Body of pancreas (tissue), 4 donors: ENCODE data around the gene DIDO1. TPM values are rescaled to one million over a fixed set of nuclear protein-coding genes. Genes with fewer than 3 reads are reported as not detected.

Experiments
- ATAC-seq: fragments of 150-250 bp; one replicate; pipeline ENCODE4 v1.9.1; 2016
- DNase-seq, 4 donors: peaks; one replicate each; pipeline ENCODE4 v3.0.0-alpha.2; 2019
- H3K27ac ChIP-seq, 4 donors: fragments of 200-600 bp; sonication (generic); 1 replicate in 3 of 4; 2 replicates in 1 of 4; pipeline versions ENCODE4 v1.5.1 to v1.6.1; 2016 to 2019; ENCODE audit warnings: mild to moderate bottlenecking in 1 of 4, mixed read lengths in 1 of 4, moderate library complexity in 1 of 4
- H3K27me3 ChIP-seq, 2 donors: fragments of 200-600 bp; sonication (generic); one replicate each; pipeline ENCODE4 v1.6.0; 2016; ENCODE audit warnings: mild to moderate bottlenecking in 1 of 2
- H3K36me3 ChIP-seq, 2 donors: fragments of 200-600 bp; sonication (generic); replicated peaks in 1 of 2; 2 replicates each; pipeline ENCODE4 v1.5.1; 2016; ENCODE audit warnings: low read depth in 2 of 2; ENCODE audit not compliant: insufficient read depth in 1 of 2
- H3K4me1 ChIP-seq: fragments of 200-600 bp; sonication (generic); one replicate; pipeline ENCODE4 v1.6.0; 2016
- H3K4me3 ChIP-seq, 2 donors: fragments of 200-600 bp; sonication (generic); 1 replicate in 1 of 2; 2 replicates in 1 of 2; pipeline ENCODE4 v1.5.1; 2016 to 2019
- H3K9me3 ChIP-seq, 3 donors: fragments of 200-600 bp; sonication (generic); 1 replicate in 2 of 3; 2 replicates in 1 of 3; pipeline ENCODE4 v1.5.1; 2016
- CTCF ChIP-seq, 7 experiments: fragments of 450-650 bp in 4 of 7; fragments of 200-600 bp in 3 of 7; sonication (generic) in 3 of 7; IDR thresholded peaks; one replicate each; pipeline ENCODE4 v1.5.1; 2016 to 2019; ENCODE audit warnings: antibody characterized with exemption in 7 of 7
- POLR2A ChIP-seq, 3 donors: fragments of 450-650 bp; IDR thresholded peaks; one replicate each; pipeline ENCODE4 v1.6.1; 2016; ENCODE audit warnings: antibody characterized with exemption in 3 of 3, mild to moderate bottlenecking in 2 of 3
- WGBS, 2 donors: methylation state at CpG; one replicate each; pipeline ENCODE4 v1.1.5; 2017; 5-methylcytosine and 5-hydroxymethylcytosine counted together
- intact Hi-C: fragments of 100-400 bp; cut with DNase I; formaldehyde crosslinking; loops from one replicate; pipeline ENCODE4 v1.15.1; 2023
- total RNA-seq, 2 donors: library from RNA; depleted of rRNA; stranded (reverse); fragments of >200 nt; gene quantifications; one replicate each; pipeline ENCODE4 v1.1.0, GENCODE V29; 2016

Gene DIDO1
- 10 to 100 TPM; 38.4 to 51.7 TPM for total RNA-seq

- intact Hi-C loops: no loop called here
- H3K9me3 ChIP-seq: no peaks in the 10 kb centered on the region
- no peaks in the 10 kb centered on the region for H3K27me3 ChIP-seq
- WGBS, 2 donors: 2 to 10% methylated on average over 15 to 88 of the region's 92 CpGs
- peak within 1 kb of the TSS; percentile 88 to 98 (median 94) for H3K27ac ChIP-seq
- H3K4me3 ChIP-seq: peak within 1 kb of the TSS; percentile 71 to 87
- TF ChIP-seq CTCF (IDR thresholded peaks at IDR 0.05): peak; percentile 52 to 94 (median 76)
- TF ChIP-seq POLR2A (IDR thresholded peaks at IDR 0.05): peak; percentile 58 to 75 (median 73)
- peak; percentile 87 to 93 (median 90) for DNase-seq
- no peaks in the 10 kb centered on the region for H3K36me3 ChIP-seq
- peaks cover 63% of the 10 kb centered on the region for H3K4me1 ChIP-seq
- ATAC-seq: peak; percentile 91
Measured at GRCh38 chr20:62926229-62927127, at the start of gene DIDO1. DIDO1 (minus strand) TSS chr20:62926505.

GRCh38 chr20:62975251-62975760, 49.0 kb upstream of the DIDO1 start:
- H3K9me3 ChIP-seq: no peaks in the 10 kb centered on the region
- H3K4me3 ChIP-seq: no peak overlapping the region
- H3K27me3 ChIP-seq: peaks cover 0 to 25% of the 10 kb centered on the region in 2 donors
- WGBS, 2 donors: 49% methylated on average over 5 to 10 of the region's 10 CpGs
- peaks cover 9% of the 10 kb centered on the region for H3K4me1 ChIP-seq
- H3K27ac ChIP-seq: no peak overlapping the region
- DNase-seq (no peak), ATAC-seq (no peak)
- H3K36me3 ChIP-seq: no peaks in the 10 kb centered on the region
- intact Hi-C loops: no loop called here
- no peak for TF ChIP-seq CTCF (IDR thresholded peaks at IDR 0.05)
- no peak for TF ChIP-seq POLR2A (IDR thresholded peaks at IDR 0.05)

- ATAC-seq (peak; percentile 21), DNase-seq (no peak)
- intact Hi-C loops: no loop called here
- no peak for TF ChIP-seq POLR2A (IDR thresholded peaks at IDR 0.05)
- no peak for TF ChIP-seq CTCF (IDR thresholded peaks at IDR 0.05)
- Histone ChIP-seq H3K36me3 (no peaks in the 10 kb centered on the region), H3K9me3 (no peaks in the 10 kb centered on the region), H3K27me3 (peaks cover 0 to 25% of the 10 kb centered on the region in 2 donors), H3K27ac (no peak overlapping the region), H3K4me1 (peaks cover 9% of the 10 kb centered on the region), H3K4me3 (no peak overlapping the region)
- WGBS, 2 donors: 19 to 37% methylated on average over 18 to 42 of the region's 48 CpGs
Measured at GRCh38 chr20:62972845-62973745, 46.8 kb upstream of the DIDO1 start.

- WGBS, 2 donors: 3% methylated on average over 29 to 36 of the region's 38 CpGs
- Histone ChIP-seq H3K4me1 (peaks cover 9% of the 10 kb centered on the region), H3K9me3 (no peaks in the 10 kb centered on the region), H3K27ac (no peak overlapping the region), H3K4me3 (no peak overlapping the region), H3K27me3 (peaks cover 0 to 23% of the 10 kb centered on the region in 2 donors), H3K36me3 (no peaks in the 10 kb centered on the region)
- ATAC-seq (peak; percentile 97), DNase-seq (peak; percentile 87 to 90 (median 88))
- intact Hi-C loops: no loop called here
- TF ChIP-seq CTCF (IDR thresholded peaks at IDR 0.05): peak; percentile 67 to 96 (median 92)
- no peak for TF ChIP-seq POLR2A (IDR thresholded peaks at IDR 0.05)
Measured at GRCh38 chr20:62971950-62972844, 45.9 kb upstream of the DIDO1 start.
